HG02798 (cell line): ENCODE data around the gene PPP1R8.

ENCODE experiments used
- ATAC-seq: cut with Tn5 transposase; IDR thresholded peaks from one replicate; pipeline ENCODE4 v1.9.1; 2021; ENCODE audit warnings: mild to moderate bottlenecking; ENCODE audit not compliant: unreplicated experiment, poor library complexity

PPP1R8 gene

GRCh38 chr1:27886744-27887143 is 56.2 kb downstream of the PPP1R8 start:
- ATAC-seq, result no peak

- ATAC-seq, result no peak
Measured at GRCh38 chr1:27887215-27888021, 56.8 kb downstream of the PPP1R8 start.

GRCh38 chr1:27889506-27889905 is 58.9 kb downstream of the PPP1R8 start:
- ATAC-seq, result no peak

- peak; percentile 44 for ATAC-seq
Measured at GRCh38 chr1:27891196-27891889, 60.8 kb downstream of the PPP1R8 start.

- no peak for ATAC-seq
Measured at GRCh38 chr1:27894521-27894920, 63.9 kb downstream of the PPP1R8 start.
